Right ventricle myocardium superior (tissue), 1 donor: ENCODE measurements around the gene OTUD1. TPM values are rescaled to one million over a fixed set of nuclear protein-coding genes. Genes with fewer than 3 reads are reported as not detected.
A peak's percentile ranks its signal among the peaks of the same experiment; 100 is the strongest.
"Not testable (repeated sequence)": the region's sequence is repeated elsewhere in the genome, so short reads cannot be mapped to it uniquely, and the experiment has no call there.

Source experiments
- ATAC-seq: fragments of 200-7000 bp; cut with Tn5 transposase; one replicate; pipeline ENCODE4 v1.9.1; 2020; ENCODE audit warnings: mild to moderate bottlenecking; ENCODE audit not compliant: poor library complexity
- DNase-seq: peaks from one replicate; pipeline ENCODE4 v3.0.0-alpha.2; 2020
- intact Hi-C: fragments of 100-400 bp; cut with DNase I; formaldehyde crosslinking; loops from one replicate; pipeline ENCODE4 v1.11.2; 2022
- long read RNA-seq: library from polyadenylated mRNA; unstranded; transcript quantifications from one replicate; pipeline ENCODE4 v2.0.0, GENCODE V29; 2021
- total RNA-seq: library from RNA; stranded (reverse); fragmentation: NEBNext Ultra II Directional; extraction: Animal tissue kit (Norgen Biotek cat#: 25700); gene quantifications from one replicate; pipeline ENCODE4 v1.2.1, GENCODE V29; 2021
- donor health status: DM: no; HTN: yes; CAD: no; lungs with severe emphysema.

The OTUD1 gene, protein sequence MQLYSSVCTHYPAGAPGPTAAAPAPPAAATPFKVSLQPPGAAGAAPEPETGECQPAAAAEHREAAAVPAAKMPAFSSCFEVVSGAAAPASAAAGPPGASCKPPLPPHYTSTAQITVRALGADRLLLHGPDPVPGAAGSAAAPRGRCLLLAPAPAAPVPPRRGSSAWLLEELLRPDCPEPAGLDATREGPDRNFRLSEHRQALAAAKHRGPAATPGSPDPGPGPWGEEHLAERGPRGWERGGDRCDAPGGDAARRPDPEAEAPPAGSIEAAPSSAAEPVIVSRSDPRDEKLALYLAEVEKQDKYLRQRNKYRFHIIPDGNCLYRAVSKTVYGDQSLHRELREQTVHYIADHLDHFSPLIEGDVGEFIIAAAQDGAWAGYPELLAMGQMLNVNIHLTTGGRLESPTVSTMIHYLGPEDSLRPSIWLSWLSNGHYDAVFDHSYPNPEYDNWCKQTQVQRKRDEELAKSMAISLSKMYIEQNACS
- total RNA-seq: 13.3 TPM
- long read RNA-seq, transcript OTUD1-201 (1 exons, 2,933 nt): major isoform, 88 of 88 reads
- long read RNA-seq, partial matches to known transcripts: 0 of 88 reads
- long read RNA-seq, other reads (novel, unspliced or antisense): 0 of 88 reads

DNA sequence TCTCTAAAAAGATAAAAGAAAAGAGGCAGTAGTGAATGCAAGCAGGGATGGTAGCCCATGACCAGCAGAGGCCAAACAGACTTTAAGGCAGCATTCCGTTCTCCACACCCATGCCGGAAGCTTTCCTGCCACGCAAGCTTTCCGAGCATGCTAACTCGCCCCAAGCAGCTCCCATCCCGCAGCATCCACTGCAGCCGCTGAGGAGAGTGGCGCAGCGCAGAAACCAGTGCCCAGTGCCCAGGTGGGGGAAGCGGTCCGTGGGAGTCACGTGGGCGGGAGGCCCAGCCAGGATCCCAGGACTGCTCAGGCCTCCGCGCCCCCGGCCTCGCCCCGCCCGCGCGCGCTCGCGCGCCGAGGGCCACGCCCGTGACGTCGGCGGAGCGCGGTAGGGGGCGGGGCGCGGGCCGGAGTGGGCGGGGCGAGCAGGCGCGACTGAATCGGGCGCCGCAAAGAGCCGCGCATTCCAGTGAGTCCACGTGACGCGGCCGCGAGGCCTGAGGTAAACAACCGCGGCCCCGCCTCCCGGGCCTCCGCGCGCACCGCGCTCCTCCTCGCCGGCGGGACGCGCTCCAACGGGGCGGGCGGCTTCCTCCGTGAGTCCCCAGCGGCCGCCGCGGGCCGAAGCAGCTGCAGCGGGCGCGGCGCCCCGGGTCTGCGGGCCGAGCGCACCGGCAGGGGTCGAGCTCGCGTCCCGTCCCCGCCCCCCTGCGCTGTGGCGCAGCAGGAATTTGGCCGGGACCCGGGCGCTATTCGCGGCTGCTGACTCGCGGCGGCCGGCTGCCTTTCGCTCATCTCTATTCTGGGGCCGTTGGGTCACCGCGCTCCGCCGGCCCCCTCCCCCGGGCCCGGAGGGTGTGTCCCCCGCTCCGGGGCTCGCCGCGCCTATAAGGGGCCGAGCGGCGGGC lies at the start of gene OTUD1:
Gene OTUD1 (plus strand): TSS at position 529 of the 905 bp plus-strand sequence. CDS start 383 bp downstream, outside the sequence.
- DNase-seq (peak; percentile 99), ATAC-seq (peak; percentile 94)
- intact Hi-C loops: no loop called here

DNA sequence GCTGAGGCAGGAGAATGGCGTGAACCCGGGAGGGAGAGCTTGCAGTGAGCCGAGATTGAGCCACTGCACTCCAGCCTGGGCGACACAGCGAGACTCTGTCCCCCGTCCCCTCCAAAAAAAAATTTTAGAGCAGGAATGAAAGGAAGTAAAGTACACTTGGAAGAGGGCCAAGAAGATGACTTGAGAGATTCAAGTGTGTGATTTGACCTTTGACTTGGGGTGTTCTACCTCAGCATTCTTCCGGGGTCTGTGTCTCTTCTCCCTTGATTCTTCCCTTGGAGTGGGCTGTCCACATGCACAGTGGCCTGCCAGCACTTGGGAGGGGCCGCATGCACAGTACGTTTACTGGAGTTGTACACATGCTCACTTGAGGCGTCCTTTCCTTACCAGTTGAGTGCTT lies 48.5 kb upstream of the OTUD1 start:
- DNase-seq, ATAC-seq, intact Hi-C loops: not testable (repeated sequence)

DNA sequence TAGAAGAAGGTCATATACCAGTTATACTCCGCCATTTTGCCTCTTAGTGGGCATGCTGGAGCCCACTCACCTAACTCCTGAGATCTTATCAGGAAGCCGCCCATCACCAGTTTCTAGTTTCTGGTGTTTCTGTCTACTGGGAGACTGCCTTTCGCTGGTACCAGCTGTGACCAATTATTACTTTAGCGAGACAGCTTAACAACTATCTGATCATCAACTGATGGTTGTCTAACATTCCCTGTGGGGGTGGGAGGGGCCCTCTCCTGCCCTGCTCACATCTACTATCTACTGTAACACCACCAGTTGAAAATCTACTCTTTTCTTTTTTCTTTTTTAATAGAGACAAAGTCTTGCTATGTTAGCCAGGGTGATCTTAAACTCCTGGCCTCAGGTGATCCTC lies 48.1 kb upstream of the OTUD1 start:
- no peak for DNase-seq
- intact Hi-C loops: no loop called here
- ATAC-seq: no peak

DNA sequence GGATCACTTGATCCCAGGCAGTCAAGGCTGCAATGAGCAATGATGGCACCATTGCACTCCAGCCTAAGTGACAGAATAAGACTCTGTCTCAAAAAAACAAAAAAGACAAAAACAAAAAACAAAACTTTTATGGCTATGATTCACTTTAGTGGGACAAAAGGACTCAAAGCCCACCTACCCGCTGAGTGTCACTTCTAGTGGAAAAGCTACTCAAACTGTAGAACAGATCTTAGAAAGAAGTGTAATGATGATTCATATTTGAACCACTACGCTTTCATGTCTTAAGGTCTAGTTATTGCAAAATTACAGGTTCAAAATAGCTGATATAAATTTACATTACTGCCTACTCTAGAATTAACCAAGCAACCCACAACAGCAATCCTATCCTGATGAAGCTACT lies 47.1 kb upstream of the OTUD1 start:
- intact Hi-C loops: no loop called here
- DNase-seq (no peak), ATAC-seq (no peak)

DNA sequence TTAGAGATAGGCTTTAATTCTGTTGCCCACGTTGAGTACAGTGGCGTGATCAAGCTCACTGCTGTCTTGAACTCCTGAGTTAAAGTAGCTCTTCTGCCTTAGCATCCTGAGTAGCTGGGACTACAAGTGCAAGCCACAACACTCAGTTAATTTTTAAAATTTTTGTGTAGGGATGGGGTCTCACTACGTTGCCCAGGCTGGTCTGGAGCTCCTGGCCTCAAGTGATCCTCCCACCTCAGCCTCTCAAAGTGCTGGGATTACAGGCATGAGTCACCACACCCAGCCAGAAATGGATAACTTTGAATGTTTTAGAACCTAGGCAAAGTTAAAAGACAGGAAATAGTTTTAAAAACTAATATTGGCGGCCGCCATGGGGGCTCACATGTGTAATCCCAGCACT lies 43.9 kb upstream of the OTUD1 start:
- intact Hi-C loops: no loop called here
- DNase-seq (no peak), ATAC-seq (no peak)

DNA sequence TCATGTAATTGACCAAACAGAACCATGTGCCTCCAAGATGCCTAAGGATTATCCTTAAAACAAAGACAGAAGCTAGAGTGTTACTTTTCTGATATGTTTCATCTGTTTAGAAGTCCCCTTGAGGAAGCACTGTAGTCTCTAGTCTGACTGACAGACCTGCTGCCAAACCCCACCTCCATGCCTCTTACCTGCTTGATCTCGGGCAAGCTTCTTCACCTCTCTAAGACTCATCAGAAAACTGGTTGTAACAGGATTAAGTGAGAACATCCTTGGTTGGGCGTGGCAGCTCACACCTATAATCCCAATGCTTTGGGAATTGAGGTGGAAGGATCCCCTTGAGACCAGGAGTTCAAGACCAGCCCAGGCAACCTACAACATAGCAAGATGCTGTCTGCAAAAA lies 42.2 kb upstream of the OTUD1 start:
- DNase-seq: no peak
- intact Hi-C loops: no loop called here
- no peak for ATAC-seq

DNA sequence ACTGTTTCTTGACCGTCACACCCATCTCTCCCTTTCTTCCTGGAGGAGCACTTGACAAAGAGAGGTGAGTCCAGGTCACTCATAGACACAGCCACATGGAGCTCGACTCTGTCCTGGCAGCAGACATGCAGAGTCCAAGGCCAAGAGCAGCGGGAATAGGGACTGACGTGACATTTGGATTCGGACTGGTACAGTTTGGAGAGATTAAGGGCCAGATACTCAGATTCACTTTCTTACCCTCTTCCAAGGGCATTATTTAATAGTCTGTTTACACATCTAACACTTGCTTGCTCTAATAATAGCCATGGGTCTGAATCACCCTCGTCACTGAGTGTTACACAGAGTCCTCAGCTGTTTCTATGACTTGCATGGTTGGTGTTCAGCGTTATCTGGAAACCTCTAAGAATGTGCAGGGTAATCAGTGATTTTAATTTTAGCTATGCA lies 39.2 kb upstream of the OTUD1 start:
- DNase-seq: peak; percentile 55
- peak; percentile 93 for ATAC-seq
- intact Hi-C loops: no loop called here

DNA sequence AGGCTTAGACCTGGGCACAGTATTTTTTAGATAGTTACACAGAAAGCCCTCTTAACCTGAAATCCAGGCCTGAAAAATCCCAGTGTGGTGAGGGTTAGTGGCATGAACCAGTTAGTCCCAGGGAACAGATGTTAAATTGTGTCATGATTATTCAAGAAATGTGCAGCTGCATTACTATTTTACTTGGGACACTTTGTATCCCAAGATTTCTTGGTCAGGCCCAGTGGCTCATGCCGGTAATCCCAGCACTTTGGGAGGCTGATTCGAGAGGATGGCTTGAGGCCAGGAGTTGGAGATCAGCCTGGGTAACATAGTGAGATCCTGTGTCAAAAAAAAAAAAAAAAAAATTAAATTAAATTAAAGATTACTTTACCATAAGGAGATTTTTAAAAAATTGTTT lies 36.0 kb upstream of the OTUD1 start:
- intact Hi-C loops: no loop called here
- ATAC-seq (no peak), DNase-seq (no peak)

DNA sequence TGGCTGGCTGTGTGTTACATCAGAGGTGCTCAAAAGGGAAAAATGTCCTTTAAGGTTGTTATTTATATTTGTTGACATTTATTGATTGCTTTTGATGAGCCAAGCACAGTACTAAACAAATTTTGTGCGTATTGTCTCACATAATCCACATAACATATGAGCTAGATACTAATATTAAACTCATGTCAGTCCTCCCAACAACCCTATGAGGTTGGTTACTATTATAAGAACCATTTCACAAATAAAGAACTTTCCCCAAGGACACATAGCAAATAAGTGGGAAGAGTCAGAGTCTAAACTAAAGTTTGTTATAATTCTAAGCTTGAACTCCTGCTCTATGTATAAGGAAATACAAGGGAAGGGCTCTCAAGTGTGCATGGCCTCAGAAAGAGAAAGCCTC lies 35.6 kb upstream of the OTUD1 start:
- ATAC-seq: no peak
- no peak for DNase-seq
- intact Hi-C loops: no loop called here

DNA sequence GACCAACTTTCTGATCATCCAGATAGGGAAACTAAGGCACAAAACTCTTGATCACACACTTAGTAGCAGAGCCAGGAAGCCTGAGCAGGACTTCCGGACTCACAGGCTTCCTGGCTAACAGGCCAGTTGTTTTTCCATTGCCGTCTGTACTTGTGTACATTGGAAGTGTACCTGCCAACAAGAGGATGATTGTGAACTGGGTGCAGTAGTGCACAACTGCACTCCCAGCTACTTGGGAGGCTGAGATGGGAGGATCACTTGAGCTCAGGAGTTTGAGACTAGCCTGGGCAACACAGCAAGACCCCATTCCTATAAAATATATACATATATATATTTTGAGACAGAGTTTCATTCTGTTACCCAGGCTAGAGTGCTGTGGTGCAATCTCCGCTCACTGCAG lies 35.2 kb upstream of the OTUD1 start:
- ATAC-seq (no peak), DNase-seq (no peak)
- intact Hi-C loops: no loop called here

DNA sequence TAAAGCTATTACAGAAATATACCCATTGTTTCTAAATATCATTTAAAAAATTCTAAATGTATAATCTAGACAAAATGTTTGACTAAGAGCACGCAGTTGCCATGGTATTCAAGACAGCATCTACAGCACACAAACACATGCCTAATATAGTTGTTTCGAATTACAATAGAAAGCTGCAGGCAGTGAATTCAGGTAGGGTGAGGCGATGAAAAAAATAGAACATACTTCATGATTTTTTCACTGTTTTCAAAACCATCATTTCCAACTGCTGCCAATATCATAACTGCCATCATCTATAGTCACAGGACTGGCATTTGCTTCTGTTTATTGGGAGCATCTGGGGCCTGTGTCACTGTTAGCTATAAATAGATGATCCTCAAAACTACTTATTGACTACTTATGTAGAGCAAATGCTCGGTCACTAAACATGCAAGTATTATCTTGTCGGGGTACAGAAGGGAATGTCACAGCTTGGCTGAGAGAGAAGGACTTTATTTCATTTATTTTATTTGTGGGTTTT lies 34.4 kb upstream of the OTUD1 start:
- intact Hi-C loops: no loop called here
- DNase-seq (no peak), ATAC-seq (no peak)

DNA sequence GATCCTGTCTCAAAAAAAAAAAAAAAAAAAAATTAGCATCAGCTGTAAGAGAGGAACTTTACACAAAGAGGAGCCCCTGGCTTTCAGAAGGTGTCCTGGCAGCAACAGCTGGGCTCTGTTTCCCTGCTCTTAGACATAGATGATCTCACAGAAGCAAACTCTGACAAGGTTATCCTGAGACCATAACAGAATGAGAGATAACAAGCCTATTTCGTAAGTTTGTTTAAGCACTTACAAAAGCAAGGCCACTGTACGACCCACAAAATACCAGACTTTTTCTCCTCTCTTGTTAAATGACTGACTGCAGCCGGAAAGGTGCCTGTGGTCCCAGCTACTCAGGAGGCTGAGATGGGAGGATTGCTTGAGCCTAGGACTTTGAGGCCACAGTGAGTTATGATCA lies 33.3 kb upstream of the OTUD1 start:
- no peak for DNase-seq
- peak; percentile 66 for ATAC-seq

DNA sequence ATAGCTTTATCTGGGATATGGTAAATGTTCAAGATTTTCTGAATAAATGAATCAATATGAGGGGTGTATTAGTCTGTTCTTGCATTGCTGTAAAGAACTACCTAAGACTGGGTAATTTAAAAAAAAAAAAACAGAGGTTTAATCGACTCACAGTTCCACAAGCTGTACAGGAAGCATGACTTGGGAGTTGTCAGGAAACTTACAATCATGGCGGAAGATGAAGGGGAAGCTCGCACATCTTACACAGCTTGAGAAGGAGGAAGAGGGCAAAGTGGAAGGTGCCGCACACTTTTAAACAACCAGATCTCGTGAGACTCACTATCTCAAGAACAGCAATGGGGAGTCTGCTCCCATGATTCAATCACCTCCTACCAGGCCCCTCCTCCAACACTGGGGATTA lies 32.5 kb upstream of the OTUD1 start:
- intact Hi-C loops: no loop called here
- ATAC-seq (no peak), DNase-seq (no peak)

More for the DNA sequence above, 33.3 kb upstream of the OTUD1 start:
- intact Hi-C loops: no loop called here

DNA sequence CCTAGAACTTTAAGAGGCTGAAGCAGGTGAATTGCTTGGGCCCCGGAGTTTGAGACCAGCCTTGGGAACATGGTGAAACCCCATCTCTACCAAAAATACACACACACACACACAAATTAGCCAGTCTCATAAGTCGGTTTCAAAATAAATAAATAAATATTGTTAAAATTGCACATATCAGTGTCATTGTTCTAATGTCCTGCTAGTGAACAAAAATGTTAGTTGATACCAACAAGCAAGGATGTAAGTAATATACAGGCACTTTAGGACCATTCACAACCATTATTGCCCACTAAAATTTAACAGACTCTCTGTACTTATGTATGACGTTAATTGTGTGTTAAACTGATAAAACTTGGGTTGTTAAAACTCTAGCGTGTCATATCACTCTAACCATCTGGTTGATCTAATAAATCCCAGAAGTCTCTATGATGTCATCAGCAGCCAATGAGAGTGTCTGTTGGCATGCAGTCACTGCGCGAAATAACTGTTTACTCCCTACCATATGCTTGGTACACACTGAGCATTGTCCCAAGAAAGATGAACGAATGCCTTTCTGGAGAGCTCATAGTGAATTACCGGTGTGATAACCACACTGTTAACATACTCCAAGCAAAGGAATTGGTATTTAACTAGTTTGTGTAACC lies 30.4 kb upstream of the OTUD1 start:
- no peak for ATAC-seq
- DNase-seq: no peak
- intact Hi-C loops: no loop called here

DNA sequence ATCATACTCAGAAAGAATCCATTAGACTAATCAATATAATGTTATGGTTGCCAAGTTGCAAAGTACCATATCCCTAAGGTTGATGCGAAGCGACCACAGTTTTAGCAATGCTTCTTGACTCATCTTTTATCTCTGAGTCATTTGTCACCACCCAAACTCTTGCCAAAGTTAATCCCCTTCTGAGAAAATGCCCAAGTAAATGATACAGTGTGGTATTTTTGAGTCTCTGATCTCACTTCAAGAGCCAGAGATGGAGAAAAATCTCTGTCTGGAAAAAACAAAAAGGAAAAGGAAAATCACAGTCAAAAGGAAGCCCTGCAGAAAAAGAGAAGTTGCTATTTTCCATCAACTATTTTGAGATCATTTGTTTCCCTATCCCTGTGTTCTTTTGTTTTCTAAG lies 26.7 kb upstream of the OTUD1 start:
- intact Hi-C loops: no loop called here
- no peak for DNase-seq
- ATAC-seq: no peak

DNA sequence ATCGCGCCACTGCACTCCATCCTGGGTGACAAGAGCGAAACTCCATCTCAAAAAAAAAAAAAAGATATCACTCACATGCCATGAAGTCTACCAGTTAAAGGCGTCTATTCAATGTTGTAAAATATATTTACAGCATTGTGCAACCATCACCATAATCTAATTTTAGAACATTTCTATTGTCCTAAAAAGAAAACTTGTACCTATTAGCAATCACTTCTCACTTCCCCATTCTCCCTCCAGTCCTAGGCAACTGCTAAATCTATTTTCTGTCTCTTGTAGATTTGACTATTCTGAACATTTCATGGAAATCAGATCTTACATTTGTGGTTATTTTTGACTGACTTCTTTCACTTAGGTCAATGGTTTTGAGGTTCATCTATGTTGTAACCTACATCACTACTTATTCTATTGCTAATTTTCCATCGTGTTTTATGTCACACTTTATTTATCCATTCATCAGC lies 25.2 kb upstream of the OTUD1 start:
- no peak for ATAC-seq
- intact Hi-C loops: no loop called here
- no peak for DNase-seq

DNA sequence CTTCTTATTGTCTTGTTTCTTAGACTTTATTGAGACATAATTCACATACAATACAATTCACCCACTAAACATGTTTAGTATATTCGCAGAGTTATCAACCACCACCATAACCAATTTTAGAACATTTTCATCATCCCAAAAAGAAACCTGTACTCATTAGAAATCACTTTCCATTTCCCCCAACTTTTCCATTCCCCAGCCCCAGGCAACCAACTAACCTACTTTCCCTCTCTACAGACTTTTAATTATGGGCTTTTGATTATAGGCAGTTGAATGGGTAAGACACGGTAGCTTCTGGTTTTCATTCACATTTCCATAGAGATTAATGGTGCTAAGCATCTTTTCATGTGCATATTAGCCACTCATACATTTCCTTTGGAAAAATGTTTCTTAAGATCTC lies 24.2 kb upstream of the OTUD1 start:
- no peak for DNase-seq
- intact Hi-C loops: no loop called here
- ATAC-seq: no peak

DNA sequence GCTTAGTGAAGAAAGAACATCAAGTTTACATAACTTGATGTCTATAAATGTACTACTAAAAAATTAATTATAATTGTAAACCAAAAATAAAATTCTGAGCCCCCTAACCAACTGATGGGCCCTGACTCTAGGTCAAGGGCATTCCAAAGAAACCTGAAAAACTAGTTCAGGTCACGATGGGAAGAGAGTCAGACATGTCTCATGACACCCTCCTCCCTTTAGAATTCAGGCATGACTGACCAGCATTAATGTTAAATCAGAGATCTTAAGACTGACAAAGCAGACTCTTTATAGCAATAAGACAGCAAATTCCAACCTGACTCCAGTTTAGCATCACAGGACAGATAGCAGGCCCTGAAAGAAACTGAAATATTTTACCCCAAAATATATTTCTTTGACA lies 21.6 kb upstream of the OTUD1 start:
- DNase-seq (no peak), ATAC-seq (no peak)
- intact Hi-C loops: no loop called here
